HEK293 (cell line): ENCODE measurements around the gene PDE1C.

Source experiments
- CTCF ChIA-PET: fragments of 350-600 bp; formaldehyde crosslinking; extraction: SDS; loops from one replicate; lab custom pipeline; 2021; ENCODE audit warnings: antibody characterized with exemption; lab: Yijun Ruan, JAX
- POLR2A ChIA-PET: fragments of 300-600 bp; formaldehyde crosslinking; extraction: SDS; loops from one replicate; lab custom pipeline; 2020; ENCODE audit warnings: antibody characterized with exemption, inconsistent platforms; lab: Yijun Ruan, JAX
- H3K27ac ChIP-seq: fragments of 200-500 bp; sonication (Bioruptor generic); 2 replicates; pipeline ENCODE4 v1.5.1; 2014; ENCODE audit warnings: low read depth, low read length, control low read depth, inconsistent platforms; ENCODE audit errors: extremely low read depth
- H3K36me3 ChIP-seq, 2 experiments: fragments of 200-500 bp in 1 of 2; sonication (Bioruptor generic) in 1 of 2; 1 replicate in 1 of 2; 2 replicates in 1 of 2; pipeline ENCODE4 v1.5.1; 2014 to 2017; ENCODE audit warnings: inconsistent platforms in 2 of 2, low read length in 2 of 2; ENCODE audit not compliant: control insufficient read depth in 2 of 2, insufficient read depth in 1 of 2
- H3K4me1 ChIP-seq: fragments of 200-500 bp; sonication (Bioruptor generic); 2 replicates; pipeline ENCODE4 v1.5.1; 2014; ENCODE audit warnings: mild to moderate bottlenecking, low read length, inconsistent platforms; ENCODE audit not compliant: control insufficient read depth, insufficient read depth
- H3K4me3 ChIP-seq: 2 replicates; pipeline ENCODE4 v1.5.1; 2011; ENCODE audit warnings: low read depth, mild to moderate bottlenecking, control low read depth, low read length, moderate library complexity
- H3K9me3 ChIP-seq: fragments of 200-500 bp; sonication (Bioruptor generic); 2 replicates; pipeline ENCODE4 v1.5.1; 2014; ENCODE audit warnings: low read depth, low read length, inconsistent platforms; ENCODE audit not compliant: control insufficient read depth, insufficient read depth
- KLF9 ChIP-seq: fragments of 450-650 bp; formaldehyde crosslinking; IDR thresholded peaks from 2 replicates; pipeline ENCODE4 v1.5.1; 2016; ENCODE audit warnings: missing biosample characterization, missing genetic modification characterization, low read depth
- OSR2 ChIP-seq: fragments of 450-650 bp; formaldehyde crosslinking; IDR thresholded peaks from 2 replicates; pipeline ENCODE4 v1.5.1; 2016; ENCODE audit warnings: missing biosample characterization, missing genetic modification characterization
- PRDM10 ChIP-seq: fragments of 450-650 bp; formaldehyde crosslinking; IDR thresholded peaks from 2 replicates; pipeline ENCODE4 v1.5.1; 2016; ENCODE audit warnings: missing biosample characterization, missing genetic modification characterization
- RBAK ChIP-seq: fragments of 450-650 bp; formaldehyde crosslinking; IDR thresholded peaks from 2 replicates; pipeline ENCODE4 v1.5.1; 2016; ENCODE audit warnings: missing biosample characterization, missing genetic modification characterization
- SP3 ChIP-seq: fragments of 450-650 bp; formaldehyde crosslinking; IDR thresholded peaks from 2 replicates; pipeline ENCODE4 v1.5.1; 2016; ENCODE audit warnings: missing biosample characterization, missing genetic modification characterization
- ZBTB20 ChIP-seq: fragments of 450-650 bp; formaldehyde crosslinking; IDR thresholded peaks from 2 replicates; pipeline ENCODE4 v1.5.1; 2016; ENCODE audit warnings: missing biosample characterization, missing genetic modification characterization
- ZBTB48 ChIP-seq: fragments of 450-650 bp; formaldehyde crosslinking; IDR thresholded peaks from 2 replicates; pipeline ENCODE4 v1.5.1; 2016; ENCODE audit warnings: missing biosample characterization, missing genetic modification characterization
- ZFP3 ChIP-seq: fragments of 450-650 bp; formaldehyde crosslinking; IDR thresholded peaks from 2 replicates; pipeline ENCODE4 v1.5.1; 2016; ENCODE audit warnings: low read depth, missing biosample characterization, missing genetic modification characterization
- ZNF148 ChIP-seq: fragments of 450-650 bp; formaldehyde crosslinking; IDR thresholded peaks from 2 replicates; pipeline ENCODE4 v1.5.0; 2017; ENCODE audit warnings: missing biosample characterization, missing genetic modification characterization, borderline replicate concordance
- ZNF19 ChIP-seq: fragments of 450-650 bp; formaldehyde crosslinking; IDR thresholded peaks from 2 replicates; pipeline ENCODE4; 2016; ENCODE audit warnings: missing biosample characterization, missing genetic modification characterization, low read depth
- ZNF302 ChIP-seq: fragments of 450-650 bp; formaldehyde crosslinking; IDR thresholded peaks from 2 replicates; pipeline ENCODE4 v1.5.1; 2016; ENCODE audit warnings: missing biosample characterization, missing genetic modification characterization, low read depth
- ZNF354C ChIP-seq: fragments of 450-650 bp; formaldehyde crosslinking; IDR thresholded peaks from 2 replicates; pipeline ENCODE4 v1.5.1; 2016; ENCODE audit warnings: missing biosample characterization, missing genetic modification characterization, low read depth, borderline replicate concordance
- ZNF501 ChIP-seq: fragments of 450-650 bp; formaldehyde crosslinking; IDR thresholded peaks from 2 replicates; pipeline ENCODE4 v1.5.1; 2016; ENCODE audit warnings: missing biosample characterization, missing genetic modification characterization
- ZNF513 ChIP-seq: fragments of 450-650 bp; IDR thresholded peaks from 2 replicates; pipeline ENCODE4 v1.5.1; 2018; ENCODE audit warnings: missing biosample characterization, missing genetic modification characterization
- ZNF610 ChIP-seq: fragments of 450-650 bp; formaldehyde crosslinking; IDR thresholded peaks from 2 replicates; pipeline ENCODE4 v1.5.1; 2016; ENCODE audit warnings: missing biosample characterization, missing genetic modification characterization, borderline replicate concordance
- ZNF639 ChIP-seq: fragments of 450-650 bp; formaldehyde crosslinking; IDR thresholded peaks from 2 replicates; pipeline ENCODE4 v1.5.1; 2016; ENCODE audit warnings: missing biosample characterization, missing genetic modification characterization
- ZNF785 ChIP-seq: fragments of 450-650 bp; formaldehyde crosslinking; IDR thresholded peaks from 2 replicates; pipeline ENCODE4 v1.5.1; 2016; ENCODE audit warnings: missing biosample characterization, missing genetic modification characterization
- ZSCAN16 ChIP-seq: fragments of 450-650 bp; formaldehyde crosslinking; IDR thresholded peaks from 2 replicates; pipeline ENCODE4 v1.5.1; 2016; ENCODE audit warnings: missing biosample characterization, missing genetic modification characterization

Gene PDE1C

GRCh38 chr7:31957090-31957720 lies 113.0 kb downstream of the PDE1C start:
- Histone ChIP-seq H3K9me3 (no peaks in the 10 kb centered on the region), H3K27ac (no peak overlapping the region), H3K36me3 (no peaks in the 10 kb centered on the region), H3K4me3 (no peak overlapping the region), H3K4me1 (no peaks in the 10 kb centered on the region)
- POLR2A ChIA-PET = no interaction called here
- TF ChIP-seq ZNF639 (tag by site-specific recombination) (no peak), RBAK (no peak), ZNF513 (tag by site-specific recombination) (no peak), ZNF785 (no peak), KLF9 (tag by site-specific recombination) (no peak), ZBTB48 (tag by site-specific recombination) (no peak), ZSCAN16 (tag by site-specific recombination) (no peak), ZBTB20 (tag by site-specific recombination) (no peak), ZNF354C (tag by site-specific recombination) (no peak), SP3 (tag by site-specific recombination) (no peak), ZNF302 (tag by site-specific recombination) (no peak), ZNF19 (no peak), PRDM10 (tag by site-specific recombination) (no peak), OSR2 (tag by site-specific recombination) (no peak), ZFP3 (no peak)
- CTCF ChIA-PET = no interaction called here

GRCh38 chr7:31955641-31956040 lies 114.6 kb downstream of the PDE1C start:
- H3K4me3 ChIP-seq = no peak overlapping the region
- no peaks in the 10 kb centered on the region for H3K4me1 ChIP-seq
- no peaks in the 10 kb centered on the region for H3K36me3 ChIP-seq
- ChIA-PET CTCF (no interaction called here), POLR2A (no interaction called here)
- H3K27ac ChIP-seq = no peak overlapping the region
- no peak for TF ChIP-seq ZBTB20 (tag by site-specific recombination)
- TF ChIP-seq ZNF148 (tag by site-specific recombination) = no peak
- TF ChIP-seq ZNF610 = no peak
- TF ChIP-seq ZNF501 (tag by site-specific recombination) = no peak
- TF ChIP-seq, all 188 proteins: peak for 0
- no peaks in the 10 kb centered on the region for H3K9me3 ChIP-seq
